ENCODE results near the gene PTPN20.
"Not testable (repeated sequence)": the region's sequence is repeated elsewhere in the genome, so short reads cannot be mapped to it uniquely, and the experiment has no call there.

The PTPN20 gene, protein sequence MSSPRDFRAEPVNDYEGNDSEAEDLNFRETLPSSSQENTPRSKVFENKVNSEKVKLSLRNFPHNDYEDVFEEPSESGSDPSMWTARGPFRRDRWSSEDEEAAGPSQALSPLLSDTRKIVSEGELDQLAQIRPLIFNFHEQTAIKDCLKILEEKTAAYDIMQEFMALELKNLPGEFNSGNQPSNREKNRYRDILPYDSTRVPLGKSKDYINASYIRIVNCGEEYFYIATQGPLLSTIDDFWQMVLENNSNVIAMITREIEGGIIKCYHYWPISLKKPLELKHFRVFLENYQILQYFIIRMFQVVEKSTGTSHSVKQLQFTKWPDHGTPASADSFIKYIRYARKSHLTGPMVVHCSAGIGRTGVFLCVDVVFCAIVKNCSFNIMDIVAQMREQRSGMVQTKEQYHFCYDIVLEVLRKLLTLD

DNA sequence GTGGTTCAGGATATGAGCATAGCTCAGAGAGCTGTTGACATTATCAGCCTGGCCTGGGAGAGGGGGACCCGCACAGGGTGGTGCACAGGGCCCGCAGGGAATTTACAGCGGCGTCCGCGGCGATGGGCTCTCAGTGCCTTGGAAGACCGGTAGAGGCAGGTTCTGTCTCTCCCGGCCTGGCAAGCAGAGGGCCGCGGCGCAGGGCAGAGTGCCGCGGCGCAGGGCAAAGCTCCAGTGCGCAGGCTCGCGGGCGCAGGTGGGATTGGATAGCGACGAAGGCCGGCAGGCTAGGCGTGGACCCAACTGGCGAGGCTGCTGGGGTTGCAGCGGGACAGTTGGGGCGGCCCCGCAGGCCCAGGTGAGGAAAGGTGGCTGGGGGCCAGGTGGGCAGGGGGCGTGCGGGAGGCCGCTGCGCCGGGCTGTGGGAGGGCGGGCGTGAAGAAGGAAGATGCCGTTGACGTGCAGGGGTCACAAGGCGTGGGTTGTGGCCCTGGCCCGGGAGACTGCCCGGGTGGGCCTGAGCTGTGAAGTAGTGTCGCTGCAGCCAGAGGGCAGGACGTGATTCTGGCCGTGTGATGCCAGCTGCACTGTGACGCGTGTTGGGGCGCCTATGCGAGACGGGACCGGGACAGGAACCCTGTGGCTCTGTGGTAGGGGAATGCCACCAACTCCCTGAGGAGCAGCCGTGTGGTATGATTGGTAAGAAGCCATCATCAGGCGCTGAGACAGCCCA, at the start of gene PTPN20:
TSS of gene PTPN20 (plus strand) at position 285 of the 733 bp plus-strand sequence. CDS start 21,072 bp downstream, outside the sequence.
- H3K4me1 Mint-ChIP-seq, H3K9me3 Mint-ChIP-seq, H3K36me3 Mint-ChIP-seq, DNase-seq, H3K27ac Mint-ChIP-seq, H3K27me3 Mint-ChIP-seq: not testable (repeated sequence)
- ATAC-seq (replicated peaks): peak; percentile 75 to 84
- H3K4me3 Mint-ChIP-seq: peak within 1 kb of the TSS in 1 of 2 donors; percentile 78

DNA sequence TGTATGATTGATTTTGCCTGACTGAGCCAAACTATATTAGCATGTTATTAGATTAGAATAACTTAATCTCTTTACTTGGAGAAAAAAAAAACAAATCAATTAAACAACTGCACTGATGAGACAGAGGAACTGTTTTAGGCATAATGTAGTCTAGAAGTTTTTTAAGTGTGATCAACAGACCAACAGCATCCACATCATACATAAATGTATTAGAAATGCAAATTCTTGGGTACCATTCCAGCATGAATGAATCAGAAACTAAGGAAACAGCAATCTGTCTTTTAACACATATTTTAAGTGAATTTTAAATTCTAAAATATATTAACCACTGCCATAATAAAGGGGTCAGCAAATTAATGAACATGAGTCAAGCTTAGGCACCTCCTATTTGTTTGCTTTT, 41.5 kb upstream of the PTPN20 start:
- H3K27ac Mint-ChIP-seq; ATAC-seq (replicated peaks); H3K4me1 Mint-ChIP-seq; H3K36me3 Mint-ChIP-seq; DNase-seq; H3K9me3 Mint-ChIP-seq; H3K4me3 Mint-ChIP-seq; H3K27me3 Mint-ChIP-seq: not testable (repeated sequence)

GRCh38 chr10:46871583-46871982, 39.6 kb upstream of the PTPN20 start:
- H3K4me3 Mint-ChIP-seq; H3K27me3 Mint-ChIP-seq; H3K9me3 Mint-ChIP-seq; H3K36me3 Mint-ChIP-seq; H3K27ac Mint-ChIP-seq; H3K4me1 Mint-ChIP-seq; DNase-seq; ATAC-seq (replicated peaks): not testable (repeated sequence)

DNA sequence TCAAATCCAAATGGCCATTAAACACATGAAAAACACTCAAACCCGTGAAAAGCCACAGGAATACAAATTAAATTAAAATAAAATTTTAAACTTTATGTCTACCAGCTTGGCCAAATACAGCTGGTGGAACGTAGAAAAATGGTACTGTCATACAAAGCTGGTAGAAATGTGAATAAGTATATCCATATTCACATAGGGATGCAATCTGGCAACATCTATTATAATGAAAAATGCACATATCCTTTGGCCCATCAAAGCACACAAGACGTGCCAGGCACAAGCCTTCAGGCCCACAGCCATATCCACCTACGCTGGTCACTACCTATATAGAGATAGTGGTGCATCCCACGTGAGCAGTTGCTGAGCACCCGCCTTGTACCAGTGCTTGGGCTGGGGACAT, 35.9 kb upstream of the PTPN20 start:
- not testable (repeated sequence) for H3K4me1 Mint-ChIP-seq; H3K27me3 Mint-ChIP-seq; H3K27ac Mint-ChIP-seq; H3K9me3 Mint-ChIP-seq; ATAC-seq (replicated peaks); H3K4me3 Mint-ChIP-seq; DNase-seq; H3K36me3 Mint-ChIP-seq

DNA sequence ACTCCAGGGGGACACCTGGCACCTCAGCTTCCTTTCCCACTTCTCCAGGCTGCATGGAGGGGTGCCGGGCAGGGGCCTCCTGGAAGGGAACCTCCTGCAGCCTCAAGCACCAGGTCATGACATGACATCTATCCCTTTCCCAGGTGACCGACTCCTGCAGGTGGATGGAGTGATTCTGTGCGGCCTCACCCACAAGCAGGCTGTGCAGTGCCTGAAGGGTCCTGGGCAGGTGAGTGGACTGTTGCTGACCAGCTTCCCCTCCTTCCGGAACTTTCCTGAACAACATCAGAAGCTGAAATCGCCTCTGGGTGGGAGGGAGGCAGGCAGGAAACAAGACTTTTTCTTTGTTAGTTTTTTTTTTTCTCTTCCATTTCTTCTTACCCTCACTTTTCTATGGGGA, 34.5 kb upstream of the PTPN20 start:
- H3K27me3 Mint-ChIP-seq; H3K36me3 Mint-ChIP-seq; H3K4me1 Mint-ChIP-seq; ATAC-seq (replicated peaks); DNase-seq; H3K27ac Mint-ChIP-seq; H3K9me3 Mint-ChIP-seq; H3K4me3 Mint-ChIP-seq: not testable (repeated sequence)

DNA sequence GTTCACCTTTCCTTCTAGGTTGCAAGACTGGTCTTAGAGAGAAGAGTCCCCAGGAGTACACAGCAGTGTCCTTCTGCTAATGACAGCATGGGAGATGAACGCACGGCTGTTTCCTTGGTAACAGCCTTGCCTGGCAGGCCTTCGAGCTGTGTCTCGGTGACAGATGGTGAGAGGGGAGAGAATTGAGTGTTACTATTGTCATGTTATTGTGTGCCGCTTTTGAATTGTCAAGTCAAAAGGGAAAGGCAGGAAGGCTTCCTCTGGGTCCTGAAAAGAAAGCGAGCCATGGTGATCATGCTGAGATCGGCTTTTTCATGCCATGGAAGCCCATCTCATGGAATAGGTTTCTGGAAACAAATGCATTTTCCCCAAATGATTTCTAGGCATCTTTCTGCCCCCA, 32.5 kb upstream of the PTPN20 start:
- DNase-seq; H3K9me3 Mint-ChIP-seq; H3K27ac Mint-ChIP-seq; H3K27me3 Mint-ChIP-seq; ATAC-seq (replicated peaks); H3K4me1 Mint-ChIP-seq; H3K36me3 Mint-ChIP-seq; H3K4me3 Mint-ChIP-seq: not testable (repeated sequence)

DNA sequence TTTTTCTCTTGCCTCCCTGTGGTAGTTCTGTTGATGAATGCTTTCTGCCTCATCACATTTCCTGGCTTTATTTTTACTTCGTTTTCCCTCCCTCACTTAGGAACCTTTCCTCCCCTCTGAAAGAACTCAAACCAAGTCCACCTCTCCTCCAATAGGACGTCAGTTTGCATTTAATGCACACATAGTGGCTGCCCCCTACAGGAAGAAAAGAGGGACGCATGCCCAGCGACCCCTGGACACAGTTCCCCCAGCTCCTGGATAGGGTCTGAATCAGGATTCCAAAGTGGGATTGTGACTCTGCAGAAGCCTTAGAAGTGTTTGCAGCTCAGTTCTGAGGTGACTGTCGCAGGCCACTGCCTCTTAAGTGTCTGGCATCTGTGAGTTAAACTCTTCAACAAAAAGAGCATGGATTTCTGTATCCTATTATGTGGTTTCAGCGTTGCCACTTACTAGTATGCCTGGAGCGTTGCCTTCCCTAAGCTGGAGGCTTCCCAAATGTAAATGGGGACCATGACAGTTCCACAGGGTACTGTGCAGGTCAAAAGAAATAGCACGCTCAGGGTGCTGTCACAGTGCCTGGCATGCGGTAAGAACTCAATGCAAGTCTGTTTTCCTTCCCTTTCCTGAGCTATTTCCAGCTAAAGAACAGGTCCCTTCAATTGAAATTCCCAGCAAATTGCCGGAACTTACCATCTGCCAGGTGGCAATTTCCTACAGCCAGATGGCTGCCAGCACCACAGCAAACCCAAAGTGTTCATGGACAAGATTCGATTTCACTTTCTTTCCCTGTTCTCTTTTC, 20.2 kb upstream of the PTPN20 start:
- DNase-seq, H3K4me1 Mint-ChIP-seq, H3K4me3 Mint-ChIP-seq, H3K27ac Mint-ChIP-seq, H3K9me3 Mint-ChIP-seq, H3K27me3 Mint-ChIP-seq, H3K36me3 Mint-ChIP-seq: not testable (repeated sequence)
- ATAC-seq (replicated peaks): peak in 1 of 2 donors; percentile 60

- not testable (repeated sequence) for H3K4me3 Mint-ChIP-seq; DNase-seq; H3K4me1 Mint-ChIP-seq; H3K27ac Mint-ChIP-seq; H3K9me3 Mint-ChIP-seq; H3K27me3 Mint-ChIP-seq; ATAC-seq (replicated peaks); H3K36me3 Mint-ChIP-seq
These were observed 14.2 kb upstream of the PTPN20 start for GRCh38 chr10:46896762-46897692.

- DNase-seq; ATAC-seq (replicated peaks); H3K27ac Mint-ChIP-seq; H3K9me3 Mint-ChIP-seq; H3K36me3 Mint-ChIP-seq; H3K4me1 Mint-ChIP-seq; H3K27me3 Mint-ChIP-seq; H3K4me3 Mint-ChIP-seq: not testable (repeated sequence)
These were observed 10.0 kb upstream of the PTPN20 start for GRCh38 chr10:46901247-46901646.

DNA sequence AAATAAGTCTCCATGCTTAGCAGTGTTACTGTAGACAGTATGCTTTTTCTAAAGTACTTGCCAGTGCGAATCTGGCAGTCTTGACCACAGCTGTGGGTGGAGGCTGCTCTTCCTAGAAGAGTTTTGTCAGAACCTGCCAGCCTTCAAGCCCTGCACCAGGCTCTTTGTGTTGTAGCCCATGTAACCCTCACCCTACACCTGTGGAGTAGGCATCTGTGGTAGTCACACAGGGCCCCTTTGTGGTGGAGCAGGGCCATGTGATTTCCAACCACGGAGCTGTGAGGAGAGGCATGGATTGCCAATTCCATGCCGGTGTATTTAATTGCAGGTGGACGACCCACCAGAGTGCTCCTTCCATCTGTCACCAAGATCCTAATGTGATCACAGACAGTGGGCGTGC, 7.4 kb upstream of the PTPN20 start:
- not testable (repeated sequence) for ATAC-seq (replicated peaks); H3K9me3 Mint-ChIP-seq; H3K4me1 Mint-ChIP-seq; DNase-seq; H3K4me3 Mint-ChIP-seq; H3K27ac Mint-ChIP-seq; H3K36me3 Mint-ChIP-seq; H3K27me3 Mint-ChIP-seq

DNA sequence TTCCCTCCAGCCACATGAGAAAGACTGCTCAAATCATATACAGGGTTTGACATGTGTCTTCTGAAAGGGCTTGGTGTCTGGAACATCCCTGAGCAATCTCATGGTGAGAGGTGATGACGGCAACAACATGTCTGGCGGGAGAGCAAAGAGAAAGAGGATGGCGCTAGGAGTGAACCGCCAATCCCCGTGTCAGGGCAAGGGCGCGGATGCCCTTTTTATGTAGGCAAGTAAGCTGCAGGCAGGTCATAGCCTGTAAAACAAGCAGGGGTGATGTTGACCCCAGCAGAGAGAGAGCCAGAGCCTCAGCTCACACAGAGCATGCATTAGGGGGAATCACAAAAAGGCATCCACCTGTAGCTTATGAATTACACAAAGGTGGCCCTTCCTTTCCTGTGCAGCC, 4.9 kb upstream of the PTPN20 start:
- not testable (repeated sequence) for H3K27me3 Mint-ChIP-seq; H3K36me3 Mint-ChIP-seq; DNase-seq; H3K9me3 Mint-ChIP-seq; H3K27ac Mint-ChIP-seq; ATAC-seq (replicated peaks); H3K4me3 Mint-ChIP-seq; H3K4me1 Mint-ChIP-seq

DNA sequence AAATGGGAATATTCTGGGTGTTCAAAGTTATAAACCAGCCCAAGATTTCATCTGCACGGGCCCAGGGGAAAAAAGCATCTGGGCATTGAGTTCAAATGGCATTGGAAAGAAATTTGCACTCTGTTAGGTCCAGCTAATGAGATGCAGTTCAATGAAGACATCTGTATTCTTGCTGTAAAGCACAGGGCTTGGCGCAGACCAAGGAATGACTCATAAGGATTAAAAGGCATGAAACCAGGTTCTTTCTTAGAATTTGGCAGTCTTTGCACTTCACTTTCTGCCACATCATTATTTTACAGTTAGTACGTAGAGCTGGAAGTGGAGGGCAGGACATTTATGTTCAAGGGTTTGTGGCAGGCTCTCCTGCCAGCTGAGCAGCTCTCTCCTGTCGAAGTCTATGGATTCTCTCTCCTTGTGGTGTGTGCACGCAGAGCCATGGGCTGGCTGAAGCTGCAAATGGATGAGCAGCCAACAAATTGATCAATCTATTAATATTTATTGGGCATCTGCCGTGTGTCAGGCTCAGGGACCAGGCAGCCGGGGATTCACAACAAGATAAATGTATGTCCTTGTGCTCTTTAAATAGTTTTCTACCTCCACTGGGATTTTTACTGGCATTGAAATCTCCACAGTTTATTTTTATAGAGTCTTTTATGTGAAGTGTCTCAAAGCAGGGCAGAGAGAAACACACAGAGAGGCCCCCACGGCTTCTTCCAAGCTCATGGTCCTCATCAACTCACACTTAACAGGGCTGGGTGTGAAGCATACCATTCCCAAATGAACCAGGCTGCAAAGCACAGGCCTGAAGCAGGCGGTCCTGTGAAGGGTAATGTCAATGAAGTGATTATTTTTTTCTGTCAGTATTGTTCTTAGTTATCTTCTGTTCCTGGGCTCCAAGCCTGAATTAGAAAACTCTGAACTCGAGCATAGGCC, 3.8 kb upstream of the PTPN20 start:
- not testable (repeated sequence) for H3K27ac Mint-ChIP-seq; DNase-seq; ATAC-seq (replicated peaks); H3K9me3 Mint-ChIP-seq; H3K4me3 Mint-ChIP-seq; H3K27me3 Mint-ChIP-seq; H3K4me1 Mint-ChIP-seq; H3K36me3 Mint-ChIP-seq

DNA sequence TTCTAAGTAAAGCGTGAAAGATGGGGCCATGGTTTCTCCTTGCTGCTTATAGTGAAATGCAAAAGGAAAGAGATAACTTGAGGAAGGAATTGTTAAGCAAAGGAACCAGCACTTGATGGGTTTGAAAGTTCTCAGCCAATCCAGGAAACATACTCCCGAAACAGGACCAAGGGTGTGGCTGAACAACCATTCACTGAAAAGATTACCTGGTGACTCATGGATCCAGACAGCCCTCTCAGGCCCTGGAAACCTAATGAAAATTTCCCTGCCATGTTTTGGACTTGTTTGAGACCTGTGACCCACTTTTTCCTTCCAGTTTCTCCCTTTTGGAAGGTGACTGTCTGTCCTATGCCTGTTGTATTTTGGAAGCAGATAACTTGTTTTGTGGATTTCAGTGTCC, 11.3 kb downstream of the PTPN20 start:
- not testable (repeated sequence) for H3K4me1 Mint-ChIP-seq; H3K36me3 Mint-ChIP-seq; ATAC-seq (replicated peaks); H3K27me3 Mint-ChIP-seq; H3K9me3 Mint-ChIP-seq; DNase-seq; H3K4me3 Mint-ChIP-seq; H3K27ac Mint-ChIP-seq

All from stimulated activated naive B cell treated with anti-CD40 and anti-IgM and Interleukin-4, amounts not matched to agents 10 μg/mL and 1 μg/mL and 100 μg/mL, for 72 hours (primary cell).